Activated CD8-positive, alpha-beta memory T cell treated with anti-CD3 and anti-CD28 coated beads, Interleukin-2, amount 50 U/mL, for 24 hours (primary cell): Measurements from ENCODE around the gene FRMD3.

Experiments
- DNase-seq: peaks from one replicate; pipeline ENCODE4 v3.0.0-alpha.2; 2020; ENCODE audit errors: extremely low read depth

Gene FRMD3

DNA sequence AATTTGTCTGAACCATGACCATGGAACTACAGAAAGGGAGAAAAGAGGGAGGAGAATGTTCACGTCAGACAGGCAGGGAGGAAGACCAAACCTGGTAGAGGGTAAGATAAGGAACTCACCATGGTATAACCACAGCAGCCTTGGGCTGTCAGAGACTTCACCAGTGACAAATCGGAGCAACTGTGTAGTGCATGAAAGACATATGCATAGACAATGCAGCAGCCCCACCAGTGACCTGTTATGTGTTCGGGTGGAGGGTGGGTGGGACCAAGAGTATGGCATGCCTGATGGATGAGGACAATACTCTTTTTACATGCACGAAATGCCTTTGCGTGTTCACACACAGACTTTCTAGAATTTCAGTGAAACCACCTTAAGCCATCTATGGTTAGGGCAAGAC lies 253.5 kb downstream of the FRMD3 start:
- no peak for DNase-seq

DNA sequence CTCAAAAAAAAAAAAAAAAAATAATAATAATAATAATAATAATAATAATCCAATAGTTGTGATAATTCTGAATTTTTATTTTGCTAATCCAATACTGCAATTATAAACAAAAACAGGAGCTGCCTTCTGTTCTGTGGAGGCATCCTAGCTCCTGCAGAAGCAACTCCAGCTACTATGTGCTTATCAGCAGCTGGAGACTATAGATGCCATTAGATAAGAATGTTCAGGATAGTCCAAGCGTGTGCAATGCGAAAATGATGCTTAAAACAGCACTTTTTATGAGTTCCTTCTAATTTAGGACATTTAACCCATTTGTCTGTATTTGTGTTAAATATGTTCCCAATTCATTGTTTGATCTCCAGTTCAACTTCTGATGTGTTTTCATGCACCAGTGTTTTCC lies 254.7 kb downstream of the FRMD3 start:
- no peak for DNase-seq

DNA sequence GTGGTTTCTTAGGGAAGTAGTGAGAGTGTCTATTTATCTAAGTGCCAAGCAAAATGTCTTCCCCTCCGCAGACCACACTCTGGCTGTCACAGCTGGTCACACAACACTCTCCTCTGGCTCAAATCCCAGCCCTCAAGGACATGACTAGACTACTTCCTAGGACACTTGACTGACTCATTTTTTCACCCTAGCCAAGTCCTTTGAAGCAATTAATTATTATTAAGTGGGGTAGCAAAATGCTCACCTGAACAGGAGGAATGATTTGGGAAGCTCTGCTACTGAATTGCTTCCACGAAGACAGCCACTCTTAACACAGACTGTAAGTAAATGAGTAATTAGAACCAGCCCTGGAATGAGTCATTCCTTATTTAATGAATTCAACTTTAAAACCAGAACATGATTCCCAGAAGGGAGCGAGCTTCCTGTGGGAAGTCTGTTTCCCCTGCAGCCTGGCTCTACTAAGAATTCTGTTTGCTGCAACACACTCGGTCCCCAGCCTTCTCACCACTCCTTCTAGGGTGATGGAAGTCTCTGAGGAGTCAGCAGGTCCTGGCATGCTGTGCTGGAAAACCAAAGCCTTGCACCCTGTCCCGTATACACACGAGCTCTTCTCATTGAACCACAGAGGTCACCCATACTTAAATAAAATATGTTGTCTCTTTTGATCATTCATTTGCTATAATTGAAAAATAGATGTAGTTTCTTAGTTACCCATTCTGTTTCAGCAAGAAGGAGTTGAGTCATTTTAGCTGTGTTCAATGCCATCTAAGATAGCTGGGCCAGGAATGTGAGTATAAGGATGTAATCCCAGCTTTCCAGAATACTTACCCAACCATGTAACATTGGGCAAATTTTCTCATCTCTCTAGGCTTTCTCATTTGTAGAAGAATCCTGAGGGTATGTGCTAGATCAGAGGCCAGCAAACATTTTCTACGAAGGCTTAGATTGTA lies 256.6 kb downstream of the FRMD3 start:
- no peak for DNase-seq

DNA sequence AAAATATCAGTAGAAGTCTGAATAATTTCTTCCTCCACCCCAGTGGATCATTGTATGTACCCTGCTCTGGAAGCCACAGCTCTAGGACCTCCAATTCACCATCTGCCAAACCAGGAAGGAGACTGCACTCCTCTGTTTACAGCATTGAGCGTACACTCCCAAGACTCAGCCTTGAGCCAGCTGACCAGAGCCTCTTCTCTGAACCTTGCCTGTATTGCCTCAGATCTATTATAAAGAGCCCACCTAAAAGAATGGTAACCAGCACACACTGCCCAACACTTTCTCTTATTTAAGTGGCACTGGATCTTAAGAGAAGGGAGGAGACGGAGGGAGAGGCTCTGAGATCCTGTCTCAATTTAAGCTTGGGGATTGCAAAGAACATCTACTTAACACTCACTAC lies 257.4 kb downstream of the FRMD3 start:
- DNase-seq: no peak

DNA sequence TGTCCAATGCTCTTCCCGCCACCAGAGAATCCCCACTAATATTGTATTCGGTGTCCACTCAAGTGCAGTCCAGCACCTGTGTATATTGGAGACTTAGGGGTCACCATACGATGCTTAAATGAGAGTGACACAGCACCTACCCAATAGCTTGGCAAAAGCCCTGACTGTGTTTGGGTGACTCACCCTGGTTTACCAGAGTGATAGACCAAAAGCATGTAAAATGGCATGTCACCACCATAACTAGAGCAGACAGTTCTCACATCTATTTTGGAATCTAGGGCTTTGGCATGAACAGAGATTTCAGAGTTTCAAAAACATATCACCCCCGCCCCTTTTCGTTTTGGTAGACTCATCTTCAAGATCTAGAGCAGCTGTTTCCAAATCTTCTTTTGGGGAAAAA lies 257.9 kb downstream of the FRMD3 start:
- DNase-seq: no peak

DNA sequence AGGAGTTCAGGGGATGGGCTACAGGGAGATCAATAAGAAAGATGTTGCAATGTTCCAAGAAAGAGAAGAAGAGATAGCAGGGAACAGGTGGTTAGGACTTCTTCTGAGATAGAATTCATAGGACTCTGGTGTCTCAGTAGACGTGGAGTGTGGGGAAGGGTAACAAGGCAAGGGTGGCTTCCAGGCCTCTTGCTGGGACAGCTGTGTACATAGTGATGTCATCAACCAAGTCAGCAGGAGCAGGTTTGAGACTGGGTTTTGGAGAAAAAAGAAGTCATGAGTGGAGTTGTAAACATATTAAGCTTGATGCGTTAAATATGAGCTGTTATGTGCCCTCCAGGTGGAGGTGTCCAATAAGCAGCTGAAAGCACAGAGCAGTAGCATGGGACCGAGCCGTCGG lies 263.4 kb downstream of the FRMD3 start:
- DNase-seq: no peak

DNA sequence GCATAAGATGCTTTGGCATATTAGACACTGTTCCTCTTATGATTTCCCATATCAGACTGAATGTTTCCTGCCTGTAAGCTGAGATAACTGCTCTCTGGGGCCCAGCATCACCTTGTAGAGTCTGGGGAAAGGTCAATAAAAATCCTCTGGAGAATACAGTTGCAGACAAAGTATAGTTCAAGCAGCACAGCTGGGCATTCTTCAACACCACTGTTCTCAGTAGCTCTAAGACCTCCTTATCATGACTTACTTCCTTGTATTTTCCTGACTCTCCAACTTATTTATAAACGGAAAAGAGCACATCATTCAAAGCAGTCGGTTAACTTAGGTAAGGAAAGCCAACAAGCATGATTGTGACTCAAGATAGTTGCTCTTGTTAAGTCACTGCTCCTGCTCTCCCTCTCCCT lies 266.5 kb downstream of the FRMD3 start:
- no peak for DNase-seq

DNA sequence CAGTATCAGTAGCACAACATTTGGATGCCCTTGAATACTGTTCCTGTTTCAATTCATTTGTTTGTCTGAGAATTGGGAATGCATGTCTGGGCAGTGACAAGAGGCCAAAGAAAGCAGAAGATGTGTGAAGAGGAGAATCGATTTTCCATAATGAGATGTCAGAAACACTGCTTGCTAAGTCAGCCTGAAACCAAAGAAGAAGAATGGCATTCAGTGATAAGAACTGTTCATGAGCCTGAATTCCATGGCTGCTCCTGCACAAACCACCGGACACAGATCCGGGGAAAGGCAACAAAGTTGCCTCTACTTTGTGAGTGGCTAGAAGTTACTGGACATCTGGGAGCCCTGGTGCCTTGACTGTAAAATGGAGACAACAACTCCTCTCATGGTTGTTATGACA lies 268.1 kb downstream of the FRMD3 start:
- no peak for DNase-seq

DNA sequence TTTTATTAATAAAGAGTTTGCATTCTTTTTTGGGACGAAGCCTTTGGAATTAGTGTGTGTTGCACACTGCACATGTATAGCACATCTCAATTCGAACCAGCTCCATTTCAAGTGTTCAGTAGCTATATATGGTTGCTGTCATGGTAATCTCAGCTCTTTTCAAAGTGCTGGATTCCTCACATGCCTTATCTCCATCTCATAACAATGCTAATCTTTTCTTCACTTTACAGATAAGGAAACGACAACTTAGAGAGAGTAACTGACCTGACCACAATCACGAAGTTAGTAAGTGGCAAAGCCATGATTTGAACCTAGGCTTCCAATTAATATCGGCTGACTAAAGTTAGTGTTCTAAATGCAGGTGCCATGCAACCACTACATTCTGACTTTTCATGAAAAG lies 270.5 kb downstream of the FRMD3 start:
- DNase-seq: no peak

DNA sequence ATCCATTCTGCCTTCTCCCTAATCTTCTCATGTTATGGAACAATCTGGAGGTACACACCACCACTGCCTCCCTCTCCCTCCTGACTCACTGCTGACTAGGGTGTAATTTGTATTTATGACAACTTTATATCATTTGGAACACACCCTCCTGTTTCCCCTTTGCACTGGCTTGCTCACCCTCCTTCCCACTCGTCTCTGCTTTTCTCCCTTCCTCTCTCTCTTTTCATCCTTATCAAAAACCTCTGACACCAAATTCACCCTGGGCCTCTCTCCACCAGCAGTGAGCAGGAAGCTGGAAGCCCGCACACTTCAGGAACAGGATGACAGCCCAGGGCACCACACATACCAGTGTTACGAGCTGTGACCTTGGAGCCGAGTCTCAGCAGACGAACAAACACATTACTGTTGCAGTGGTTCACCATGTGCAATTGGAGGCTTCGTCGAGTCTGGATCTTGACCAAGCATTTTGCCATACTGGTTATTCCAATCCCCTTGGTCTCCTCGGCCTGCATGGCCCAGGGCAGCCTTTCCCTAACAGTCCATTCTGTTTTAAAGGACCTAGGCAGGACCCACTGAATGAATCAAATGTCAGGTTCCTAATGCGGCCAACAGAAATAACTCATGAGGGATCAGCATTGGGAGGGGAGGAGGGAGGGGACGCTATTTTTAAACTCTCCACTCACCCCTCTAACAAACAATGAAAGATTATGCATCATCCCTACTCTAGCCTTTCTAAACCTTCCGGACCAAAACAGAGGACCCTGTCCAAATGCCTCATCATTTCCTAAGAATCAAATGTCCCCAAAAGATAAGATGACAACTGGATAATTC lies 271.3 kb downstream of the FRMD3 start:
- DNase-seq: no peak

DNA sequence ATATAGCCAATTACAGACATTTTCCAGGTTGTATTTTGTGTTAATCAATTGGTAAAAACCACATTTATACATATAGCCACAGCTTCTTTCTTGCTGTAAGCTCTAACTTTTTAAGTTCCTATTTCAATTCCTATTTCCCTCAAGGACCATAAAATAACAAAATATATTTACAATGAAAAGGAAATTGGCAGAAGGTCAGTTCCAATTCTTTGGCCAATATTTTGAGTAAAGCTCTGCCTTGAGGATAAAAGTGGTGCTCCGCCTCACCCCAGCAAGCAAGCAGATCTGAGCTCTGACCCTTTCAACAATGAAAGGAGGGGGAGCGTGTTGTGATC lies 271.9 kb downstream of the FRMD3 start:
- DNase-seq: no peak

DNA sequence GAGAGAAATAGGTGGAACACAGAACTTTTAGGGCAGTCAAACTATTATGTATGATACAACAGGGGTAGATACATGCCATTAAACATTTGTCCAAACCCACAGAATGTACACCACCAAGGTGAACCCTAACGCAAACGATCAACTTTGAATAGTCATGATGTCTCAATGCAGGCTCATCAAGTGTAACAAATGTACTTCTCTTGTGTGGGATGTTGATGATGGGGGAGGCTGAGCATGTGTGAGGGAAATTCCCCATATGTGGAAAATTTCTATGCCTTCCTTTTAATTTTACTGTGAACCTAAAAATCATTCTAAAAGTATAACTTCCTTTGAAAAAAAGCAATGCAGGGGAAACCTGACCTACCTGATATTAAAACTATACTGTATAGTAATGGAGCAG lies 273.9 kb downstream of the FRMD3 start:
- DNase-seq: no peak

DNA sequence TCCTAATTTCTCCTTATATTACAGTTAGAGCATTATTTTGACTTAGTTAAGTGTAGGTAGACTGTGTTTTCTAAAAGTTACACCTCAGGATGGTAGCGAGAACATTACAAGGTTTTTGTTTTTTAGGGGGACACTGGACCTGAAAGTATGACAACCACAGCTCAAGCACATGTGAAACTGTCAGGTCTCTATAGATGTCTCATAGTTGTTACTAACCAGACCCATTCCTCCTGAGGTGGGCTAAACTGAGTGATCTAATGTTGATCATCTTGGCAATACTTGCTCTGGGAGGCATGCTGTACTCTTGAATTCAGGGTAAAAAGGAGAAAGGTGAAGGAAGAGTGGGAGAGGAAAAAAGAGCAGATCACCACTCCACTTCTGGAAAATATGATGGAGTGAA lies 278.6 kb downstream of the FRMD3 start:
- DNase-seq: no peak

DNA sequence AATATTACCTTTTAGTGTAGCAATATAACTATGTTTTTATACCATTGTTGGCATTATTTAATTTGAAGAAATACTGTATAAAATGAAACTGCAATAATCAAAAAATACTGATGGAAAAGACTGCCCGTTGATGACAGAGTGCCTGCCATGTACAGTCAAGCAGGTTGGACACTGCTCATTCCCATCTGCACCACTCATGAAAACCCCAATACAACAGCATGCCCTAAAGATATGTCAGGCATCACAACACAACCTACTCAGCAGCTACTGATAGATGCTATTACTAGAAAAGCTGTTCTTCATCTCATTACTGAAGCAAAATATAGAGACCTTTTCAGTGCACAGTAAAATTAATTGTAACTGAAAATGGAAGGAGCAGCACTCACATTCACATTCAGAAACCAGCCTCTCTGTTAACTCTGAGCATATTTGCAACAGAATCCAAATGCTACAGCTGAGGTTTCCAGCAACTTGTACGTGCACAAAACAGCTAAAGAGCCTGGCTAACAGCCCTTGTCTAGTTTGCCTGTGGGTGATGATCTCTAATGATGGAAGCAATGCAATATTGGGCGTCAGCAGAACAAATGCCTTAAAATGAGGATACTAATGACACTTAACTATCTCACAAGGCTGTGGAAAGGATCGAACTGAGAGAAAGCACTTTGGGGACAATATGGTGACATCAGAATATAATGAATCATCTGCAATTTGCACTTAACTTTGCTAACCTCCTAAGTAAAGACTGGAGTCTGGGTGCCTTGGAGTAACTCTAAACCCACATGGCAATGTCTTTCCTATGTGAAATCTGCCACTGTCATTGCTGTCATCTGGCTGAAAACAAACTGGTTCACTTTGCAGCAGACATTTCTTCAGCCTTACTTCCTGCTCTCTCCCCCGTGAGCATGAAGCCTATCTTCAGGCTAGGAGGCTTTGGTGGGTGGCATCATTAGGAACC lies 280.0 kb downstream of the FRMD3 start:
- no peak for DNase-seq

DNA sequence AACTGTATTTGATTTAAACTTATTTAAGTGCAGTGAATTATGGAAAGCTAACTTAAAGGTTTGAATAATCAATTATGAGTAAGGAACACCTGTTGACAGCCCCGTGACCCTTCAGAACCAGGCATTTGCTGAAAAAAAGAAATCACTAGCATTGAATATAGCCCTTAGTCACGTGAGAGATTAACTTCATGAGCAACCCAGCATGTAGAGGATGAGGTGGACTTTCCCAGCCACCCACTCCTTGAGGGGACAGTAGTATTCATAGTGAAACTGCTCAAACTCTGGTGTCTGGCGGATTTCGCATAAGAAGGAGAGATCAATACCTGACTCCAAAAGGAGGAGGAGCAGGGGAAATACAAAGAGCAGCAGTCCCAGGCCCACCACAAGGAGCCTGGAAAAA lies 290.5 kb downstream of the FRMD3 start:
- no peak for DNase-seq

DNA sequence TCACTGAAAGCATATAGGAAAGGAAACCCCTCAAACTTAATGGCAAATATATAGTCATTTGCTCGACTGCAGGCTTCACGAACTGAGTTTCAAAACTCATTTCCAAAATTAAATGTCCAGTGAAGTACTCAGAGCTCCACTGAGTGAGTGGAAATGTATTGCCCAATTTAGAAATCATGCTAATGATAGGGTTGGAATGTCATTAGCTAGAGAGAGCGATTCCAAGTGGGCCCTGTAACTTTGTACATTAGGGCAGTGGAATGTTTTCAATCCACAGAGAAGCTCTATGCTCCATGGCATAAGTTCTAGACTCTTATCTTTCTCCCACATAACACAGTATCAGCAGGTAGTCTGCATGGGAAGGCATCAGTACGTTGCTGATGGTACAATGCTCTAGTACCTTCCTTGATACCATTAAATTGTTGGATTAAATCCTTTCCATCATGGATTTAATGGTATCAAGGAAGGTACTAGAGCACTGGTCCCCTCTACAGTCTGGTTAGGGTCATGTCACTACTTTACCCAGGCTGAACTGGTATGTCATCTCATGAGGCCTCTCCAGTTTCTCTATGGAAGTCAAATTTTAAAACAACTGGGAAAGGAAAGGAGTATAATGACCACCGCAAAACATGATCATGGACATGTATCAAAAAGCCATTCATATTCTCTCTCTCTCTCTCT lies 292.1 kb downstream of the FRMD3 start:
- DNase-seq: no peak

DNA sequence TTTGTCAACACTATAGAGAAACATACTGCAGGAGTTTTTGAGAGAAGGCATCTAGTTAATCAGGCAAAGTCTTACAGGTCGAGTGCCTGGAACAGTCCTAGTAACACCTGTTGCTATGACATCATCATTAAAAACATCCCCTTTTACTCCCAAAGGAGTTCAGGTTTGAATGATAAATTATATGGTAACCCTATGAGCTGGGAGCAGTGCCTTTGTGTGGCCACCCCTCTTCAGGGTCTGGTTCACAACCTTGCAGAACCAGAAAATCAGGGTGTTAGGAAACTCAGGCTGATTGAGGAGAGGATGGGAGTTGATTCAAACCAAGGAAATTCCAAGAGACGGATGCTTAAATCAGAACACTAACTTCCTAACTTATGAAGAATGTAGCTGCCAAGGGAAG lies 296.1 kb downstream of the FRMD3 start:
- no peak for DNase-seq

DNA sequence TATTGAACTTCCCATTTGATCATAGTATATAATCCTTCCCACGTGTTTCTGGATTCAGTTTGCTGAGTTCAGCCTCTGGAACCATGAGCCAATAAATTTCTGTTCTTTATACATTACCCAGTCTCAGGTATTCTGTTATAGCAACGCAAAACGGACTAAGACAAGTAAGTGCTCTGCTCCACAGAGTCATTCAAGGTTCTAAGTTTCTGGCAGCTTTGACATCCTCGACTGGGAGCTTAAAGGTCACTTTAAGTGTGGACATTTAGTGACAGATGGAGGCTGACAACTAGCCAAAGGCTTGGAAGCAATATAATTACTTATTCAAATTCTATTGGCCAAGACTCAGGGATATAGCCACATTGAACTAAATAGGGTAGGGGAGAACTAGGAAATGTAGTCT lies 297.5 kb downstream of the FRMD3 start:
- no peak for DNase-seq

DNA sequence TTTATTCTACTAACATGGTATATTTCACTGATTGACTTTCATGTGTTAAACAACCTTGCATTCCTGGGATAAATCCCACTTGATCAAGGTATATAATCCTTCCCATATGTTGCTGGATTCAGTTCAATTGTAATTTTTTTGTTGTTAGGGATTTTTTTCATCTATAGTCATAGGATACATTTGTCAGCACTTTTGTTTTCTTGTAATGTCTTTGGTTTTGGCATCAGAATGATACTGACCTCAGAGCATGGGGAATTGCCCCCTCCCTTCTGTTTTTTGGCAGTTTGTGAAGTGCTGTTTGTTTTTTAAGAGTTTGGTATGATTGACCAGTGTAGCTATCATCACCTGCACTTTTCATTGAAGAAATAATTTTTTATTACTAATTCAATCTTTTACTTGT lies 298.5 kb downstream of the FRMD3 start:
- no peak for DNase-seq

DNA sequence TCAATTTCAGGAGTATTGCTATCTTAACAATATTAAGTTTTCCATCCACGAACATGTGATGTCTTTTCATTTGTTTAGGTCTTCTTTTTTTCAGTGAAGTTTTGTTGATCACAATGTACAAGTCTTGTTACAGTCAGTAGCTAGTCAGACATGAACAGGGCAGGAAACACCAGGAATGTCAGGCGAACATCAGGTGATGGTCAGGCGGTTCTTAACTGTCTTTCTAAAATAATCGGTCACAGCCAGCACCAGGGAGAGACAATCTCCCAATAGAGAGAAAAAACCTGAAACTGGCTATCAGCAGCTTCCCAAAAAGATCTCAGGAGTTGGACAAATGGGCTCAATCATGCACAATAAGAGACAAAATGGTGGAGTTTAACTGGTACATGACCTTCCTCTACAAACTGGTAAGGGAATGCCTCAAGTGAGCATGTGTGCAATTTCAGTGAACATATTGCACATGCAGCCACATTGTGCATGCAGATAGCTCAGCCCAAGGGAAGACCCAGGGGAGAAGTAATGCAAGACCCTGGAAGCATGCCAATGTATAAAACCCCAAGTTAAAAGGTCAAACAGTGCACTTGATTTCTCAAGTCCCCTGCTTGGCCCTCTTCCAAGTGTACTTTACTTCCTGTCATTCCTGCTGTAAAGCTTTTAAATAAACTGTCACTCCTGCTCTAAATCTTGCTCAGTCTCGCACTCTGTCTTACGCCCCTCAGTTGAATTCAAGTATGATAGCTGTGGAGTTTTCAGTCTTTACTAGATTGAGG lies 299.1 kb downstream of the FRMD3 start:
- no peak for DNase-seq
